Type B pancreatic cell (in vitro differentiated cells): ENCODE results near the gene KCNT1. TPM values are rescaled to one million over a fixed set of nuclear protein-coding genes. Genes with fewer than 3 reads are reported as not detected.

ENCODE experiments used
- DNase-seq: peaks from one replicate; pipeline ENCODE4 v3.0.0; 2021; ENCODE audit warnings: mixed read lengths; ENCODE audit not compliant: unreplicated experiment; ENCODE audit errors: extremely low spot score
- H3K27ac Mint-ChIP-seq: 2 replicates; pipeline ENCODE4 v1.8.0; 2021; ENCODE audit warnings: mild to moderate bottlenecking, mixed read lengths
- H3K27me3 Mint-ChIP-seq: 2 replicates; pipeline ENCODE4 v1.8.0; 2021; ENCODE audit warnings: mixed read lengths
- H3K36me3 Mint-ChIP-seq: 2 replicates; pipeline ENCODE4 v1.8.0; 2021; ENCODE audit warnings: mixed read lengths
- H3K4me1 Mint-ChIP-seq: one replicate; pipeline ENCODE4 v1.8.0; 2021; ENCODE audit warnings: mixed read lengths; ENCODE audit not compliant: unreplicated experiment
- H3K4me3 Mint-ChIP-seq: 2 replicates; pipeline ENCODE4 v1.8.0; 2021; ENCODE audit warnings: mild to moderate bottlenecking, mixed read lengths
- H3K9me3 Mint-ChIP-seq: 2 replicates; pipeline ENCODE4 v1.8.0; 2021; ENCODE audit warnings: mixed read lengths
- total RNA-seq: library from RNA; stranded (reverse); gene quantifications from 2 replicates; pipeline ENCODE4 v1.2.1, GENCODE V29; 2021; ENCODE audit warnings: low replicate concordance
- TF ChIP-seq, protein P1 (sequence below): fragments of 200-600 bp; sonication (generic); conservative IDR thresholded peaks from 2 replicates; pipeline ENCODE4 v1.5.0; 2021; ENCODE audit warnings: antibody characterized with exemption, mild to moderate bottlenecking

Gene KCNT1
- total RNA-seq, 1 donor from 2014 or later, result not detected

DNA sequence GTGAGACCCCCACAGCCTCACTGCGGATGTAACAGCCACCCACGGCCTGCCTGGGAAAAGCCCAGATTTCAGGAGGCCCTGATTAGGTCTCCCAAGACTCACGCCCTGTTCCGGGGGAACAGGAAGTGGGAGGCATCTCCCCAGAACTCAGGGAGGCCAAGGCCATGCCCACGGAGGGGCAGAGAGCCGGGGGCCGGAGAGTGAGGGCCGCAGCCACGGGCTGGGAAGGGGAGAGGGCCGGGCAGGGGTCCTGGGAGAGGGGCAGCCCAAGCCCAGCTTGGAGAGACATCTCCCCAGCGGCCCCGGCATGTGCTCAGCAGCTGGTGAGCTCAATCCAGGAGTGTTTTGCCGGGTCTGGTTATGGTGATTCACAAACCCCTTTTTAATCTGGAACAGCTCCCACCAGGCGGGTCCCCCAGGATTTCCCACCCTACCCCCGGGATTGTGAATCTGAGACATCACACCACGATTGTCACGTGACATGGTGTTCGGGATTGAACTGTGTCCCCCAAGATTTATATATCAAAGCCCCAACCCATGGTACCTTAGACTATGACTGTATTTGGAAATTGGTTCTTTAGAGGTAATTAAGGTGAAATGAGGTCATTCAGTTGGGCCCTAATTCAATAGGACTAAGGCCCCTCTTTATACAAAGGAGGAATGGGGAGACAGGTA, 26.6 kb downstream of the KCNT1 start:
- no peaks in the 10 kb centered on the region for H3K36me3 Mint-ChIP-seq
- no peak for DNase-seq
- TF ChIP-seq, protein P1, sequence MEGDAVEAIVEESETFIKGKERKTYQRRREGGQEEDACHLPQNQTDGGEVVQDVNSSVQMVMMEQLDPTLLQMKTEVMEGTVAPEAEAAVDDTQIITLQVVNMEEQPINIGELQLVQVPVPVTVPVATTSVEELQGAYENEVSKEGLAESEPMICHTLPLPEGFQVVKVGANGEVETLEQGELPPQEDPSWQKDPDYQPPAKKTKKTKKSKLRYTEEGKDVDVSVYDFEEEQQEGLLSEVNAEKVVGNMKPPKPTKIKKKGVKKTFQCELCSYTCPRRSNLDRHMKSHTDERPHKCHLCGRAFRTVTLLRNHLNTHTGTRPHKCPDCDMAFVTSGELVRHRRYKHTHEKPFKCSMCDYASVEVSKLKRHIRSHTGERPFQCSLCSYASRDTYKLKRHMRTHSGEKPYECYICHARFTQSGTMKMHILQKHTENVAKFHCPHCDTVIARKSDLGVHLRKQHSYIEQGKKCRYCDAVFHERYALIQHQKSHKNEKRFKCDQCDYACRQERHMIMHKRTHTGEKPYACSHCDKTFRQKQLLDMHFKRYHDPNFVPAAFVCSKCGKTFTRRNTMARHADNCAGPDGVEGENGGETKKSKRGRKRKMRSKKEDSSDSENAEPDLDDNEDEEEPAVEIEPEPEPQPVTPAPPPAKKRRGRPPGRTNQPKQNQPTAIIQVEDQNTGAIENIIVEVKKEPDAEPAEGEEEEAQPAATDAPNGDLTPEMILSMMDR, result no peak
- H3K4me1 Mint-ChIP-seq, result no peaks in the 10 kb centered on the region
- H3K27ac Mint-ChIP-seq, result no peak overlapping the region
- peaks cover 19% of the 10 kb centered on the region for H3K9me3 Mint-ChIP-seq
- H3K4me3 Mint-ChIP-seq, result no peak overlapping the region
- peaks cover 34% of the 10 kb centered on the region for H3K27me3 Mint-ChIP-seq

GRCh38 chr9:135729480-135729879, 27.5 kb downstream of the KCNT1 start:
- H3K36me3 Mint-ChIP-seq, result no peaks in the 10 kb centered on the region
- TF ChIP-seq, protein P1, result no peak
- peaks cover 42% of the 10 kb centered on the region for H3K27me3 Mint-ChIP-seq
- H3K27ac Mint-ChIP-seq, result no peak overlapping the region
- no peak overlapping the region for H3K4me3 Mint-ChIP-seq
- no peak for DNase-seq
- peaks cover 19% of the 10 kb centered on the region for H3K9me3 Mint-ChIP-seq
- H3K4me1 Mint-ChIP-seq, result no peaks in the 10 kb centered on the region

DNA sequence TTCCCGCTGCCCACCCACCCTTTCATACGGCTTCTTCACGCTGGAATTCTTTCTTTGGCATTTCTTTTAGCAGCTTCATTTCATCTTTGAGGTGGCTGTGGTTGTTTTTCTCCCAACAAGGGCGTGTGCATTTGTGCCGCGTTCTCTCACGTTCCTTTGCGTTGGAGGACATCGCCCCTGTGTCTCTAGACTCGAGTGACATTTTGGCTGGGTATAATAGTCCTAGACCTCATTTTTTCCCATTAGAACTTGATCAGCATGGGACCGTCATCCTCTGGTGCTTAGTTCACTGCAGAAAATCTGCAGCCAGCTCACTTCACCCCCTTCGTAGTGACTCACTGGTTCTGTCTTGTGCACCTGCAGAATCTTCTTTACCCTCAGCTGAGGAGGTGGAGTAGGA, 29.5 kb downstream of the KCNT1 start:
- peaks cover 49% of the 10 kb centered on the region for H3K27me3 Mint-ChIP-seq
- no peak for DNase-seq
- H3K36me3 Mint-ChIP-seq, result no peaks in the 10 kb centered on the region
- no peaks in the 10 kb centered on the region for H3K4me1 Mint-ChIP-seq
- TF ChIP-seq, protein P1, result no peak
- H3K4me3 Mint-ChIP-seq, result no peak overlapping the region
- H3K9me3 Mint-ChIP-seq, result peaks cover 19% of the 10 kb centered on the region
- H3K27ac Mint-ChIP-seq, result no peak overlapping the region

GRCh38 chr9:135732569-135733257, 30.7 kb downstream of the KCNT1 start:
- DNase-seq, result no peak
- H3K4me3 Mint-ChIP-seq, result no peak overlapping the region
- H3K27me3 Mint-ChIP-seq, result peaks cover 54% of the 10 kb centered on the region

GRCh38 chr9:135734616-135735144, 32.7 kb downstream of the KCNT1 start:
- H3K9me3 Mint-ChIP-seq, result peaks cover 19% of the 10 kb centered on the region
- TF ChIP-seq, protein P1, result no peak
- no peaks in the 10 kb centered on the region for H3K4me1 Mint-ChIP-seq
- peaks cover 53% of the 10 kb centered on the region for H3K27me3 Mint-ChIP-seq
- no peaks in the 10 kb centered on the region for H3K36me3 Mint-ChIP-seq
- H3K4me3 Mint-ChIP-seq, result no peak overlapping the region
- DNase-seq, result no peak
- no peak overlapping the region for H3K27ac Mint-ChIP-seq

More at GRCh38 chr9:135732569-135733257, 30.7 kb downstream of the KCNT1 start:
- TF ChIP-seq, protein P1, result no peak
- Mint-ChIP-seq H3K9me3 (peaks cover 19% of the 10 kb centered on the region), H3K4me1 (no peaks in the 10 kb centered on the region), H3K27ac (no peak overlapping the region), H3K36me3 (no peaks in the 10 kb centered on the region)
